Measurements from ENCODE around the gene ZWILCH. TPM values are rescaled to one million over a fixed set of nuclear protein-coding genes. Genes with fewer than 3 reads are reported as not detected.

Gene ZWILCH
- polyA plus RNA-seq, 1 donor (not counting 4 experiments of a cell fraction or from before 2014, with no cell fraction given), result 34.9 TPM

DNA sequence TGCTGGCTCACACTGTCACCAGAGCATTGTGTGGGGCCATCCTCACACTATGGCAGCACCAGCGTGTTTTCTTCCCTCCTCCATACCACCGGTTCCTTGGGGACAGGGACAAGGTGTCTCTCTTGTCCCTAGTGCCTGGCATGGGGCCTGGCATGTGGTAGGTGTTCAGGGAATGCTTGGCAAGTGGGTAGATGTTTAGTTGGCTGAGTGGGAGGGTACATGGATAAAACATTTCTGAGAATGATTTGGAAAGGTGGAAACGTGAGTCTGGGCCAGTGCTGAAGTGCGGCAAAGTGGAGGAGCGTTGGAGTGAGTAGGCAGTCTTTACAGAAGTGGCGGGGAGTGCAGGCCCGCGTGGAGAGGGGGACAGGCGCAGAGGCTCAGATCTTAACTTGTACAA lies 22.6 kb upstream of the ZWILCH start:
- H3K4me2 ChIP-seq (ENCODE audit: control insufficient read depth, extremely low read depth, insufficient read depth, low read depth, low read length), result no peak overlapping the region
- dilution Hi-C loops (cut with MboI; ENCODE audit: extremely low pct_ligation_motif_present, low sequenced_read_pairs), result no loop called here
- peaks cover 15 to 38% of the 10 kb centered on the region in 2 experiments for H3K36me3 ChIP-seq (ENCODE audit: control insufficient read depth in 2 of 2, extremely low read depth in 1 of 2, insufficient read depth in 2 of 2, low read length in 2 of 2)
- H3K9me1 ChIP-seq (ENCODE audit: control insufficient read depth, extremely low read depth, insufficient read depth, low read length), result no peaks in the 10 kb centered on the region
- H3K9ac ChIP-seq (ENCODE audit: control insufficient read depth, extremely low read depth, insufficient read depth, low read length), result no peak overlapping the region
- H3K4me1 ChIP-seq (ENCODE audit: control insufficient read depth, extremely low read depth, insufficient read depth, low read length), result peaks cover 23% of the 10 kb centered on the region
- no peak overlapping the region for H2AFZ ChIP-seq (ENCODE audit: control insufficient read depth, low read length)
- no peaks in the 10 kb centered on the region for H3K27me3 ChIP-seq (ENCODE audit: control insufficient read depth, extremely low read depth, insufficient read depth, low read length)
- peaks cover 5% of the 10 kb centered on the region for H4K20me1 ChIP-seq (ENCODE audit: control insufficient read depth, extremely low read depth, insufficient read depth, low read length)
- TF ChIP-seq EZH2 (IDR thresholded peaks at IDR 0.05; ENCODE audit: low read length), result no peak
- TF ChIP-seq, protein P1, sequence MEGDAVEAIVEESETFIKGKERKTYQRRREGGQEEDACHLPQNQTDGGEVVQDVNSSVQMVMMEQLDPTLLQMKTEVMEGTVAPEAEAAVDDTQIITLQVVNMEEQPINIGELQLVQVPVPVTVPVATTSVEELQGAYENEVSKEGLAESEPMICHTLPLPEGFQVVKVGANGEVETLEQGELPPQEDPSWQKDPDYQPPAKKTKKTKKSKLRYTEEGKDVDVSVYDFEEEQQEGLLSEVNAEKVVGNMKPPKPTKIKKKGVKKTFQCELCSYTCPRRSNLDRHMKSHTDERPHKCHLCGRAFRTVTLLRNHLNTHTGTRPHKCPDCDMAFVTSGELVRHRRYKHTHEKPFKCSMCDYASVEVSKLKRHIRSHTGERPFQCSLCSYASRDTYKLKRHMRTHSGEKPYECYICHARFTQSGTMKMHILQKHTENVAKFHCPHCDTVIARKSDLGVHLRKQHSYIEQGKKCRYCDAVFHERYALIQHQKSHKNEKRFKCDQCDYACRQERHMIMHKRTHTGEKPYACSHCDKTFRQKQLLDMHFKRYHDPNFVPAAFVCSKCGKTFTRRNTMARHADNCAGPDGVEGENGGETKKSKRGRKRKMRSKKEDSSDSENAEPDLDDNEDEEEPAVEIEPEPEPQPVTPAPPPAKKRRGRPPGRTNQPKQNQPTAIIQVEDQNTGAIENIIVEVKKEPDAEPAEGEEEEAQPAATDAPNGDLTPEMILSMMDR (optimal IDR thresholded peaks at IDR 0.05 in 1 of 3, IDR thresholded peaks at IDR 0.05 in 1 of 3, conservative IDR thresholded peaks at IDR 0.05 in 1 of 3; ENCODE audit: extremely low read depth in 1 of 3, insufficient read depth in 2 of 3, low read length in 3 of 3), result no peak
- H3K9me3 ChIP-seq (ENCODE audit: control insufficient read depth, low read depth, low read length), result no peaks in the 10 kb centered on the region
- H3K4me3 ChIP-seq (ENCODE audit: control insufficient read depth in 2 of 3, extremely low read depth in 1 of 3, insufficient read depth in 2 of 3, low read depth in 1 of 3, low read length in 3 of 3), result no peak overlapping the region
- H3K27ac ChIP-seq (ENCODE audit: control insufficient read depth, insufficient read depth, low read length), result no peak overlapping the region
- FAIRE-seq (no peak), DNase-seq (ENCODE audit: low read depth, low spot score) (no peak)
- peaks cover 28% of the 10 kb centered on the region for H3K79me2 ChIP-seq (ENCODE audit: control insufficient read depth, insufficient read depth, low read length)

DNA sequence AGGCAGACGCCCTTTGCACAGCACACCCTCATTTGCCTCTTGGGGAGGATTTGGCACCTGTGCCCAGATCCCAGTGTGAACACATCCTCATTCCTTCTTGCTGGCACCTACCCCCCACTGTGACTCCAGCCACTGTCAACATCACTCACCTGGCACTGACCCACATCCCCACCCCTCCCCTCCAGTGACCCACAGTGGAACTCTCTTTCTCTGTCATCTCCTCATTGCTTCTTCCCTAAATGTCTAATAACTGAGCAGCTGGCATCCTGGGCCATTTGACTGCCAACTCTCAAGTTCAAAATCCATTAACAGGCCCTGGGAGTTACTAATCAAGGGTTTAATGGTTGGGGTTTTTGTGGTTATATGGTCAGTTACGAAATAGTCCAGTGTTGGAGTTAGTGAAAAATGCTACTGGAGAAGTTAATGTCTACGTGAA lies 22.0 kb upstream of the ZWILCH start:
- Histone ChIP-seq H3K9me1 (ENCODE audit: control insufficient read depth, extremely low read depth, insufficient read depth, low read length) (no peaks in the 10 kb centered on the region), H2AFZ (ENCODE audit: control insufficient read depth, low read length) (no peak overlapping the region), H3K79me2 (ENCODE audit: control insufficient read depth, insufficient read depth, low read length) (peaks cover 23% of the 10 kb centered on the region), H3K4me2 (ENCODE audit: control insufficient read depth, extremely low read depth, insufficient read depth, low read depth, low read length) (no peak overlapping the region), H3K9me3 (ENCODE audit: control insufficient read depth, low read depth, low read length) (no peaks in the 10 kb centered on the region), H3K9ac (ENCODE audit: control insufficient read depth, extremely low read depth, insufficient read depth, low read length) (no peak overlapping the region), H3K36me3 (ENCODE audit: control insufficient read depth in 2 of 2, extremely low read depth in 1 of 2, insufficient read depth in 2 of 2, low read length in 2 of 2) (peaks cover 18 to 44% of the 10 kb centered on the region in 2 experiments), H3K4me1 (ENCODE audit: control insufficient read depth, extremely low read depth, insufficient read depth, low read length) (peaks cover 23% of the 10 kb centered on the region), H3K4me3 (ENCODE audit: control insufficient read depth in 2 of 3, extremely low read depth in 1 of 3, insufficient read depth in 2 of 3, low read depth in 1 of 3, low read length in 3 of 3) (no peak overlapping the region), H4K20me1 (ENCODE audit: control insufficient read depth, extremely low read depth, insufficient read depth, low read length) (peaks cover 5% of the 10 kb centered on the region), H3K27me3 (ENCODE audit: control insufficient read depth, extremely low read depth, insufficient read depth, low read length) (no peaks in the 10 kb centered on the region), H3K27ac (ENCODE audit: control insufficient read depth, insufficient read depth, low read length) (no peak overlapping the region)
- FAIRE-seq (no peak), DNase-seq (ENCODE audit: low read depth, low spot score) (no peak)
- dilution Hi-C loops (cut with MboI; ENCODE audit: extremely low pct_ligation_motif_present, low sequenced_read_pairs), result no loop called here
- TF ChIP-seq, protein P1 (optimal IDR thresholded peaks at IDR 0.05 in 1 of 3, IDR thresholded peaks at IDR 0.05 in 1 of 3, conservative IDR thresholded peaks at IDR 0.05 in 1 of 3; ENCODE audit: extremely low read depth in 1 of 3, insufficient read depth in 2 of 3, low read length in 3 of 3), result no peak
- TF ChIP-seq EZH2 (IDR thresholded peaks at IDR 0.05; ENCODE audit: low read length), result no peak
